ENCODE data around the gene SUSD3. TPM values are rescaled to one million over a fixed set of nuclear protein-coding genes. Genes with fewer than 3 reads are reported as not detected.

The SUSD3 gene
- total RNA-seq, 2 donors from 2014 or later: 1.6 to 11.8 TPM

GRCh38 chr9:93065135-93065720 is 6.7 kb downstream of the SUSD3 start:
- no peaks in the 10 kb centered on the region for H3K36me3 ChIP-seq
- no peak for DNase-seq (ENCODE audit: low spot score)
- TF ChIP-seq, protein P1, sequence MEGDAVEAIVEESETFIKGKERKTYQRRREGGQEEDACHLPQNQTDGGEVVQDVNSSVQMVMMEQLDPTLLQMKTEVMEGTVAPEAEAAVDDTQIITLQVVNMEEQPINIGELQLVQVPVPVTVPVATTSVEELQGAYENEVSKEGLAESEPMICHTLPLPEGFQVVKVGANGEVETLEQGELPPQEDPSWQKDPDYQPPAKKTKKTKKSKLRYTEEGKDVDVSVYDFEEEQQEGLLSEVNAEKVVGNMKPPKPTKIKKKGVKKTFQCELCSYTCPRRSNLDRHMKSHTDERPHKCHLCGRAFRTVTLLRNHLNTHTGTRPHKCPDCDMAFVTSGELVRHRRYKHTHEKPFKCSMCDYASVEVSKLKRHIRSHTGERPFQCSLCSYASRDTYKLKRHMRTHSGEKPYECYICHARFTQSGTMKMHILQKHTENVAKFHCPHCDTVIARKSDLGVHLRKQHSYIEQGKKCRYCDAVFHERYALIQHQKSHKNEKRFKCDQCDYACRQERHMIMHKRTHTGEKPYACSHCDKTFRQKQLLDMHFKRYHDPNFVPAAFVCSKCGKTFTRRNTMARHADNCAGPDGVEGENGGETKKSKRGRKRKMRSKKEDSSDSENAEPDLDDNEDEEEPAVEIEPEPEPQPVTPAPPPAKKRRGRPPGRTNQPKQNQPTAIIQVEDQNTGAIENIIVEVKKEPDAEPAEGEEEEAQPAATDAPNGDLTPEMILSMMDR (IDR thresholded peaks at IDR 0.05): no peak
- no peak overlapping the region for H3K4me3 ChIP-seq
- H3K4me1 ChIP-seq: no peaks in the 10 kb centered on the region
- H3K27ac ChIP-seq: no peak overlapping the region
- H3K27me3 ChIP-seq: no peaks in the 10 kb centered on the region
- H3K9me3 ChIP-seq: no peaks in the 10 kb centered on the region

DNA sequence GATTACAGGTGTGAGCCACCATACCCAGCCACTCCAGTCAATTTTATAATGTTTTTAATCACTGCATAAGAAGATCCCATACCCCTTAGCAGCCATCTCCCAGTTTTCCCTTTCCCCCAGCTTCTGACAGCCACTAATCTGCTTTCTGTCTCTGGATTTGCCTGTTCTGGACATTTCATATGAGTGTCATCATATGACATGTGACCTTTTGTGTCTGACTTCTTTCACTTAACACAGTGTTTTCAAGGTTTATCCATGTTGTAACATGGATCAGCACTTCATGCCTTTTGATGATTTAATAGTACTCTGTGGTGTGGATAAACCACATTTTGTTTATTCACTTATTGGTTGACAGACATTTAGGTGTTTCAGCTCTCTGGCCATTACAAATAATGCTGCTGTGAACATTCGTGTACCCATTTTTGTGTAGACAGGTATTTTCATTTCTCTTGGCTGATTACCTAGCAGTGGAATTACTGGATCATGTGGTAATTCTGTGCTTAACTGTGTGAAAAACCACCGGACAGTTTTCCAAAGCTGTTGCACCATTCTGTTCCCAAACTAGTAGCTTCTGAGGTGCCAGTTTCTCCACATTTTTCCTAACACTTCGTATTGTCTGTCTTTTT is 8.6 kb downstream of the SUSD3 start:
- Histone ChIP-seq H3K27me3 (no peaks in the 10 kb centered on the region), H3K27ac (no peak overlapping the region), H3K36me3 (no peaks in the 10 kb centered on the region), H3K9me3 (no peaks in the 10 kb centered on the region), H3K4me3 (no peak overlapping the region), H3K4me1 (peaks cover 0 to 1% of the 10 kb centered on the region in 2 donors)
- no peak for DNase-seq (ENCODE audit: low spot score)
- TF ChIP-seq, protein P1 (IDR thresholded peaks at IDR 0.05): no peak

DNA sequence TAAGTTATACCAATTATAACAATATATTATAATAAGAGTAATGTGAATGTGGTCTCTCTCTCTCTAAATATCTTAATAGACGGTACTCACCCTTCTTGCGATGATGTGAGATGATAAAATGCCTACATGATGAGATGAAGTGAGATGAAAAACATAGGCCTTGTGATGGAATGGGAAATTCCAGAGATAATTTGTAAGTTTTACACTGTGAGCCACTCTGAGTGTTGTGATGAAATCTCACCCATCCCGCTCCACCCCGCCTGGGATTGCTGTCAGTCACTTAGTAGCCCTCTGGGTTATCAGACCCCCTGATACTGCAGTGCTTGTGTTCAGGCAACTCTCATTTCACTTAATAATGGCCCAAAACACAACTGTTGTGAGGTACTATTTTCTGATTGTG is 10.5 kb downstream of the SUSD3 start:
- no peak for DNase-seq (ENCODE audit: low spot score)
- H3K9me3 ChIP-seq: no peaks in the 10 kb centered on the region
- no peak overlapping the region for H3K27ac ChIP-seq
- no peaks in the 10 kb centered on the region for H3K36me3 ChIP-seq
- TF ChIP-seq, protein P1 (IDR thresholded peaks at IDR 0.05): no peak
- no peak overlapping the region for H3K4me3 ChIP-seq
- H3K4me1 ChIP-seq: peaks cover 0 to 10% of the 10 kb centered on the region in 2 donors
- H3K27me3 ChIP-seq: no peaks in the 10 kb centered on the region

- H3K27ac ChIP-seq: no peak overlapping the region
- TF ChIP-seq, protein P1 (IDR thresholded peaks at IDR 0.05): no peak
Measured at GRCh38 chr9:93071464-93071863, 13.0 kb downstream of the SUSD3 start.

DNA sequence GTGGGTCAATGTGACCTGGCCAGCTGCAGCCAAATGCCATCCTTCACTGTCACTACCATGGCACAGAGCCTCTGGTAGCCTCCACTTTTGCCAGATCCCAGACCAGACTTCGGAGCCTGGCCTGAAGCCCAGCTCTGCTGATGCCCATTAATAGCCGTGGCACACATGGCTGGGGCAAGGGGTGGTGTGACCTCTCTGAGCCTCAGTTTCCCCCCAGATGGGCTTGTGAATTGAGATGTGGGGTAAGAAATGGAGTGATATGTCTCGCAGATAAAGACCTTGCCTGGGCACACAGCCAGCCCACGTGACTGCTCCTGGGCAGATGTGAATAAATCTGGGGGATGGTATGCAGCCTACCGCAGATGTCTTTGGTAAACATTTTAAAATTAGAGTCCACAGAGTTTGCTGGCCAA is 13.9 kb downstream of the SUSD3 start:
- no peak overlapping the region for H3K4me3 ChIP-seq
- H3K36me3 ChIP-seq: no peaks in the 10 kb centered on the region
- no peaks in the 10 kb centered on the region for H3K27me3 ChIP-seq
- no peak for DNase-seq (ENCODE audit: low spot score)
- H3K4me1 ChIP-seq: peaks cover 0 to 10% of the 10 kb centered on the region in 2 donors
- no peaks in the 10 kb centered on the region for H3K9me3 ChIP-seq
- no peak overlapping the region for H3K27ac ChIP-seq
- TF ChIP-seq, protein P1 (IDR thresholded peaks at IDR 0.05): no peak

More at GRCh38 chr9:93071464-93071863, 13.0 kb downstream of the SUSD3 start:
- H3K4me1 ChIP-seq: peaks cover 0 to 10% of the 10 kb centered on the region in 2 donors
- H3K27me3 ChIP-seq: no peaks in the 10 kb centered on the region
- H3K4me3 ChIP-seq: no peak overlapping the region
- no peak for DNase-seq (ENCODE audit: low spot score)
- H3K9me3 ChIP-seq: no peaks in the 10 kb centered on the region
- H3K36me3 ChIP-seq: no peaks in the 10 kb centered on the region
